Hematopoietic multipotent progenitor cell treated with erythropoietin and hydrocortisone succinate and interleukin-3 and kit ligand, for 8 days (in vitro differentiated cells): Measurements from ENCODE around the gene ZNF26.
"Not testable (repeated sequence)": the region's sequence is repeated elsewhere in the genome, so short reads cannot be mapped to it uniquely, and the experiment has no call there.

Source experiments
- DNase-seq: peaks from one replicate; pipeline ENCODE4 v3.0.0-alpha.2; 2015

The ZNF26 gene, protein sequence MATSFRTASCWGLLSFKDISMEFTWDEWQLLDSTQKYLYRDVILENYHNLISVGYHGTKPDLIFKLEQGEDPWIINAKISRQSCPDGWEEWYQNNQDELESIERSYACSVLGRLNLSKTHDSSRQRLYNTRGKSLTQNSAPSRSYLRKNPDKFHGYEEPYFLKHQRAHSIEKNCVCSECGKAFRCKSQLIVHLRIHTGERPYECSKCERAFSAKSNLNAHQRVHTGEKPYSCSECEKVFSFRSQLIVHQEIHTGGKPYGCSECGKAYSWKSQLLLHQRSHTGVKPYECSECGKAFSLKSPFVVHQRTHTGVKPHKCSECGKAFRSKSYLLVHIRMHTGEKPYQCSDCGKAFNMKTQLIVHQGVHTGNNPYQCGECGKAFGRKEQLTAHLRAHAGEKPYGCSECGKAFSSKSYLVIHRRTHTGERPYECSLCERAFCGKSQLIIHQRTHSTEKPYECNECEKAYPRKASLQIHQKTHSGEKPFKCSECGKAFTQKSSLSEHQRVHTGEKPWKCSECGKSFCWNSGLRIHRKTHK

DNA sequence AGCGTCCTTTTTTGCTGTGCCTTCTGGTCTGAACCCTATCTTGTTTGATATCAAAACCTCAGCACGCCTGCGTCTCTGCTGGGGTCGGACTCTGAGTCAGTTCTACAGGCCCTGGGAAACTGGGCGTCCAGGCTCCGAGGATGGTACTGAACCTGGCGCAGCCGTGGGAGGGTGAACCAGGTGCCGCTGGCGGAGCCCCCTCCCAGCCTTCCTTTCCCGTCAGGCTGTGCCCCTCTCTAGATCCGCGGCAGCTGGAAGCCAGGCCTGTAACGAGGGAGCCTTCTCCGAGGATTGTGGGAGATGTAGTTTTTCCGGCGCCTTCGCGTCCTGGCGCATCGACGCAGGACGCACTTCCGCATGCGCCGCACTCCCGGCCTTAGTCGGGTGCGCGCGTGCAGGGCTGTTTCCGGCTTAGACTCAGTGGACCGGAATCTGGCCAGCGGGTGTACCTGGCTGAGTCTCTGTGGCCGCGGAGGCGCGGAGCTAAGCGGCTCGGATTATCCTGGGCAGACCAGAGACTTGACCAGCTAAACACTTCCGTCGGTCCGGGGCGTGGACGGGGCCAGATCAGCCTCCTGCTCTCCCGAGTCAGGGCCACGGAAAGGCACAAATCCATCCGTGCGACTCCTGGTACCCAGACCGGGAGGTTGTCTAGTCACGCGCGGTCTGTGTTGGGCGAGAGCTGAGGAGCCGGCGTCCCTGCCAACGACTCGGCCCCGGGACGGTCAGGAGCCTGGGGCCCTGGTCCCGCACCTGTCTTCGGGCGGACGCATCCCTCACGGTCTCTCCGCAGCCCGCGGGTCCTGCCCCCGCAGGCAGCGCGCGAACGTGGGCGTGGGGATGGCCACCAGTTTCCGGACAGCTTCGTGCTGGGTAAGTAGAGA is at the start of gene ZNF26:
TSS of gene ZNF26 (plus strand) at position 367 of the 884 bp plus-strand sequence. CDS start at position 841, 474 bp downstream.
- peak; percentile 93 for DNase-seq

DNA sequence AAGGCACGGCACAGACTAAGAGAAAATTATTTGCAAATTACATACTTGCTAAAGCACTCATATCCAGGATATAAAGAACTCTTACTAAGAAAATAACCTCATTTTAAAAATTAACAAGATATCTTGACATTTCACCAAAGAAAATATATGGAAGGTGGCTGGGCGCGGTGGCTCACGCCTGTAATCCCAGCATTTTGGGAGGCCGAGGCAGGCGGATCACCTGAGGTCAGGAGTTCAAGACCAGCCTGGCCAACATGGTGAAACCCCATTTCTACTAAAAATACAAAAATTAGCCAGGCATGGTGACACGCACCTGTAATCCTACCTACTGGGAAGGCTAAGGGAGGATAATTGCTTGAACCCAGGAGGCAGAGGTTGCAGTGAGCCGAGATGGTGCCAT is 49.2 kb upstream of the ZNF26 start:
- not testable (repeated sequence) for DNase-seq

DNA sequence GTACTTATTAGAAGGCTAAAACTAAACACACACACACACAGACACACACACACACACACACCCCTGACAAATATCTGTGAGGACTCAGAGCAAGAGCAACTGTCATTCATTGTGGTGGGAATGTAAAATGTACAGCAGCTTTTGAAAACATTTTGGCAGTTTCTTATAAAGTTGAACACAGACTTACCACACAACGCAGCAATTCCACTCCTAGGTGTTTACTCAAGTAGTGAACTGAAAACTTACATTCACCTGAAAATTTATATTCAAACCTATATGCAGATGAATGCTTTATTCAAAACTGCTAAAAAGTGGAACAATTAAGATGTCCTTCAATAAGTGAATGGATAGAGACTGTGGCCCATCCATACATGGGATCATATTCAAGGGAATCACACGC is 48.7 kb upstream of the ZNF26 start:
- DNase-seq: no peak

DNA sequence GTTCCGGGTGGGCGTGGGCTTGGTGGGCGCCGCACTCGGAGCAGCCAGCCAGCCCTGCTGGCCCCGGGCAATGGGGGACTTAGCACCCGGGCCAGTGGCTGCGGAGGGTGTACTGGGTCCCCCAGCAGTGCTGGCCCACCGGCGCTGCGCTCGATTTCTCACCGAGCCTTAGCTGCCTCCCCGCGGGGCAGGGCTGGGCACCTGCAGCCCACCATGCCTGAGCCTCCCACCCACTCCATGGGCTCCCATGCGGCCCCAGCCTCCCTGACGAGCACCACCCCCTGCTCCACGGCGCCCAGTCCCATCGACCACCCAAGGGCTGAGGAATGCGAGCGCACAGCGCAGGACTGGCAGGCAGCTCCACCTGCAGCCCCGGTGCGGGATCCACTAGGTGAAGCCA is 47.4 kb upstream of the ZNF26 start:
- DNase-seq: not testable (repeated sequence)

DNA sequence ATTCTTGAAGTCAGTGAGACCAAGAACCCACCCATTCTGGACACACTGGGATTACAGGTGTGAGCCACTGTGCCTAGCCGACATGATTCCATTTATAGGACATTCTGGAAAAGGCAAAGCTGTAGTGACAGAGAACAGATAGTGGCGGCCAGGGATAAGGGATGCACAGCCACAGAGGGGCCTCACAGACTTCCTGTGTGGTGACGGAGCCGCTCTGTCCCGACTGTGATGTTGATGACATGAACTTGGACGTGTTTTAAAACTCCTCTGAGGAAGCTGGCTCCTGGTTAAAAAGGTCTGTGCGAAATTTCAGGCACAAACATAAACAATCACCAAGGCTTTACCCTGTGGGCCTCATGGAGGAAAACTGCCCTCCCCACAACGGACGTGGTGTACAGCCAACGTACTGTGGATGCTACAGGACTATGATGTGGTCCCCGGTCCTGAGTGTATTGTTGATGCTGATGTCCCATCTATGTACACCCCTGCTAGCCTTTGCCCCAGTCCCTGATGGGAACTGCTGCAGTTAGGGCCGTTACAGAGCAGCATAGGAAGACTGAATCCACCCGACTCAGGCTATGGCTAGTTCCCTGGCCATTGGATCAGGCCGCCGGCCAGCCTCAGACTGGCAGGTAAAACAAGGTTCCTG is 46.0 kb upstream of the ZNF26 start:
- no peak for DNase-seq

DNA sequence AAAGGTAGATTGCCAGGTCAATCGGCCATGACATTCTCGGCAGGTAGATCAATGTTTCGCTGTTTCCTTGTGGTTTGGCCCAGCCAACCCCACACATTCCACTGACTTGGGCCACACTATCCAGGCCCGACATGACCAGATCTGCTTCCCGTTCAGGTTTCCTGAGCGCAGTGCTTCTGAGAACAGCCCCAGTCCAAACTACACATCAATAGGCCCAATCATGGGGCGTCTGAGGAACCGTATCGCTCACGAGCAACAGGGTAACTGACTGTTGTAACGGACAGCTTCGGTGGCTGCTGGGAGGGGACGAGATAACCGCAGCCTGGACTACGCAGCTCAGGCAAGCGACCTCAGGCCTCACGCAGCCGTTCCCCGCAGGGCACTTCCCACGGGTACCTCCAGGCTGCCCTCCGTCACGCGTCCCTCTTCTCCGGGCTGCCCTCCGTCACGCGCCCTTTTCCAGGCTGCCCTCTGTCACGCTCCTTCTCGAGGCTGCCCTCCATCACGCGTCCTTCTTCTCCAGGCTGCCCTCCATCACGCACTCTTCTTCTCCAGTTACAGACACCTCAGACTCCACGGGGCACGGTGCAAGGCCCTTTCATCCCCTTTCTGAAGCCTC is 44.7 kb upstream of the ZNF26 start:
- DNase-seq: no peak

DNA sequence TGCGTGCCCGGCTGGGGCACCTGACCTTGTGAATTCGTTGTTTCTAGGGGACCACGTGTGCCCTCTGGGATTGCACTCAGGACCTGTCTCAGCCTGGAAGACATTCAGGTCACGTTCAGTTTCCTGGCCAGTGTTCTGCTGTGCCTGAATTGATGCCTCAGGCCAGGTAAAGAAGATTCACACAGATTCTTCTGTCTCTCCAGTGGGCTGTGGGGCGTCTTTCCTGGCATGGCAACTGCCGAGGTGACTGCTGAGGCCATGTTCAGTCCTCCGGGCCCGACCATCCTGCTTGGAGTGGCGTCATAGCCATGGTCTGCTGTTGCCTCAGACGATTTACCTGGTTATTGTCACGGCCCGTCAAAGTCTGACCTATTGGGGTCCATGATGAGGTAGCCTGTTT is 43.6 kb upstream of the ZNF26 start:
- DNase-seq: no peak

DNA sequence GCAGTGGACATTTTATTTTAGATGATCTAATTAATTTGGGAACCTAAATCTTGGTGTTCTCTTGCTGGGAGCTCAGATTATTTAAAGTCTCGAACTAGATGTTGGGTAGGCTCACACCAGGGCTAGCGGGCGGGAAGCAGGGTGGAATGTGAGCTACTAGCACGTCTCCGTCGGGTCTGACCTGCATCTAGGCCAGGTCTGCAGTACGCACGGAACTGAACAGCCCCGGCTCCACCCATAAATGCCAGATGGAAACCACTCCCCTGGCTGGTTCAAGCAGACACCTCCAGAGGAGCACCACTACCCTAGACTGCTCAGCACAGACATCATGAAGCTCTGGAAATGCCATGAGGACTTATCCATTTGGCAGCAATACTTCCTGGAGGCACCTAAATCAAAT is 40.4 kb upstream of the ZNF26 start:
- no peak for DNase-seq

DNA sequence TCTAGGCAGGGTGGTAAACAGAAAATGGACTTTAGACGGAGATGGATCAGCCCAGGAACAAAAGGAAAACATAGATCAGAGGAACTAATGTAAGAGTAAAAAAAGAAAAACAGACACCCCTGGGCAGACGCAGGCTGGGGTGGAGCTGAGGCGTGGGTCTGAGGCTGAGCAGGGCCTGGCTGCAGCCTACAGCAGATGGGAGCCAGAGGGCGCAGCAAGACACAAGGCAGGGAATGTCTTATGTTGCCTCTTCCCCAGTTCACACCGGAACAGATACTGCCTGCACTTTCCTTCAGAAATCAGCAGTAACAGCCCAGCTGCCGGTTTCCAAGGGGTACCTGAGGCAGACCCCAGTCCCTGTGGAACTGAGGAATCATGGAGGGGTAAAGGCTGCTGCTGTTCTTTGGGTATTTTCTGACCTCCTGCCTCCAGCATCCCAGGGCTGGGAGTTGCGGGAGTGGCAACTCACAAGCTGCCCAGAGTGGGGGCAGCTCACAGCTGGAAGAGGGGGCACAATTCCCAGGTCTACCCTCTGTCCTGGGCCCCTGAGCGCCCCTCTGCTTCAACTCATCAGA is 39.8 kb upstream of the ZNF26 start:
- DNase-seq: no peak

DNA sequence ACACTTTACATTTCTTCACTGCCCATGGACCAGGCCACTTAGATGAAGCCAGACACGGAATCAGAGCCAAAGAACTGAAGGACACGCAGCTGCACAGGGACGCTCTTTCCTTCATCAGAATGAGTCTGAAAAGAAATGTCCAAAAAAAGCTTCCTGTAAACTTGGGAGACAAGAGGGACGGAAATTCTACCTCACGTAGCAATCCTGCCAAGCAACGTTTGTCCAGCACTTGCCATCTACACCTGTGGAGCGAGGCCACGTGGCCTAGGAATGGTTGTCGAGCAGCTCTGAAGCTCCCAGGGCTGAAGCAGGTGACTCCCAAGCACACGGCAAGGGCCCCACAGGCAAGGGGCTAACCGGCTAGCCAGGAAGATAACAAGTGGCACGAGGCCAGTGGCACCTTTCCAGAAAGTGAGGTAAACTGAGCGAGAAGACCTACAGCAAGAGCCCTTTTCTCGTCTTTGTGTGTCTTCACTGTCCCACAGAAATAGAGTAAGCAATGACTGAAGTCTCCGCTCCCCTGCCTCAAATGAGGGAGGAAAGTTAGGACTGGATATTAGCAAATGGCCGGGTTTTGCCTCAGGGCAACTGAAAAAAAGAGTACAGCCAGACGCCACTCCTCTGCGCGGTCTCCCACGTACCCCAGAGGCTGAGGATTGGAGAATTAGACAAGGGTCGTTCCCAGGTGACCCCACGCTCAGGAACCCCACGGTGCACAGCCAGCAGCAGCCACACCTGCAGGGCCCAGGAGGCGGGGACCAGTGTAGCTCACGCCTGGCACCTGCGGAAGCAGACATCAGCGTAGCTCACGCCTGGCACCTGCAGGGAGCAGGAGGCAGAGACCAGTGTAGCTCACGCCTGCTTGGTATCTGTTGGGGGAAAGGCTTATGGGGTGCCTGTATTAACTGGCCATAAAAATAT is 37.8 kb upstream of the ZNF26 start:
- DNase-seq: no peak

DNA sequence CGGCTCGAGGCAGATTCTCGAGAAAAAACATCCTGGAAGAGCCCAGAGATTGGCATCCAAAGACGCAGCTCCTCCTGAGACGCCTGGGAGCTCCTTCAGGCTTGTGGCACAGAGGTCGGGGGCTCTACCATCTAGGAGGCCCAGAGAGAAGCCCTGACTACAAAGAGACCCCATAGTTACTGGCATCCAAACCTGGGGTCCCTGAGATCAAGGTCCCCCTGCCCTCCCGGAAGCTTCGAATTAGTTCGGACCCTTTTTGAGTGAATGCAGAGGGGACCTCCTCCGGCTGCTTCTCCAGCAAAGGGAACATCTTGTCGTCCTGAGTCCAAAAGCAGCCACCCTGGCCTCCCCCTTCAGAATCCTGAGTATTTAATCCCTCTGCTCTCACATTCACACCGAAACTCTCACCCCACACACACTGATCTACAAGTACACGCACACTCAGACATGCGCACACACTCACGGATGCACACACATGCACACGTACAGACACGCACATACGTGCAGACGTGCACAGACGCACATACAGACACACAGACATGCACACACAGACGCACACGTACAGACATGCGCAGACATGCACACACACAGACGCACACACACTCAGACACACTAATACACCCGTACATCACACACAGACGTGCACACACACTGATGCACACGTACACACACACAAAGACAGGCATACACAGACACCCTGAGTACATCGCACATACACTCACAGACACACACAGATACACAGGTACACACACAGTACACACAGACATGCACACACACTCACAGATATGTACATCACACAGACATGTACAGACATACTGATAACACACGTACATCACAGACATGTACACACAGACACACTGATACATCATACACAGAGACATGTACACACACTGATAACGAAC is 36.0 kb upstream of the ZNF26 start:
- DNase-seq: no peak

DNA sequence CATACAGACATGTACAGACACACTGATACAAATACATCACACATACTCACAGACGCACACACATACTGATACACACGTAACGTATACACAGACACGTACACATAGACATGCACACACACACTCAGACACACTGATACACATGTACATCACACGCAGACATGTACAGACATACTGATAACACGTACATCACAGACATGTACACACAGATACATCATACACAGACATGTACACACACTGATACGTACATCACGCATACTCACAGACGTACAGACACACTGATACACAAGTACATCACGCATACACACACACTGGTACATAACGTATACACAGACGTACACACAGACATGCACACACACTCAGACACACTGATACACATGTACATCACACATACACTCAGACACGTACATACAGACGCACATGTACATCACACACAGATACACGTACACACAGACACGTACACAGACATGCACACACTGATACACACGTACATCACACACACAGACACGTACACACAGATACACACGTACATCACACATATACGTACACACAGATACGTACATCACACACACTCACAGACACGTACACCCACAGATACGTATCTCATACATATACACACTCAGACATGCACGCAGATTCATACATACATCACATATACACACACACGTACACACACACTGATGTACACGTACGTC is 35.2 kb upstream of the ZNF26 start:
- DNase-seq: no peak

DNA sequence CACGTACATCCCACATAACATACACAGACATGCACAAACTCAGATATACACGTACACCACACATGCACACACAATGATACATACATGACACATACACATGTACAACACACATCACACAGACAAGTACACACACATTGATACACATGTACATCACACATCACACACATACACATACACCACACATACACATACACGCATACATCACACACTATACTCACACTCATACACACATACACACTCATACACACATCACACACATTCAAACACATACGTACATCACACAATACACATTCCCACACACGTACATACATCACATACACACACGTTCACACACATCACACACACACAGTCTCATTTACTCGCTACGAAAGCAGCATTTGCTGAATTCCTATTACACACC is 34.5 kb upstream of the ZNF26 start:
- no peak for DNase-seq

DNA sequence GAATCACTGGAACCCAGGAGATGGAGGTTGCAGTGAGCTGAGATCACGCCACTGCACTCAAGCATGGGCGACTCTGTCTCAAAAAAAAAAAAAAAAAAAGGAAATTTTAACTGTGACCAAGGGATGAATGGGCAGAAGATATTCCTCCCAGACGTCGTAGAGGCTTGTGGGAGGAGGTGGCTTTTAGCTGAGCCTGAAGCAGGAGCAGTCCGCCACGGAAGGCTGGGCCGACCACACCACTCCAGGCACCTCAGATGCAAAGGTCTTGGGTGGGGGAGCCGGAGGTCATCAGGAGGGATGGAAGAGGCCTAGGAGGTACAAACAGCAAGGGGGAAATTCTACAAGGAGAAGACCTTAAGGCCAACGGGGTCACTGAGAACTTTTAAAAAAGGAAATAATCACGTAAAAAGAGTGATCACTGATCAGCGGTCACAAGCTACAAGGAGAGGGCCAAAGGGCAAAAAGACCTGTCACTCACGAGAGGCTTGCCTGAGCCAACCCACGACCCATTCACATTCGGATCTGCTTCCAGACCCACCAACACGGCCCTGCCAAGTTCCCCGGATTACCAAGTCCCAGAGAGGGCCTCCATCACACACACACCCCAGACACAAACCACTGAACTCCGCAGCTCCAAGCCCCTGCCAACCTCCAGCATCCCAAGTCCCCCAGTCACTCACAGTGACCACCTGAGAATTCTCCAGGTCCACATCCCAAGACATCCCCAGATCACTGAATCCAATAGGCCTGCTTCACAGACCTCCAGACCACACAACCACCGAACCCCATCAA is 33.6 kb upstream of the ZNF26 start:
- no peak for DNase-seq

DNA sequence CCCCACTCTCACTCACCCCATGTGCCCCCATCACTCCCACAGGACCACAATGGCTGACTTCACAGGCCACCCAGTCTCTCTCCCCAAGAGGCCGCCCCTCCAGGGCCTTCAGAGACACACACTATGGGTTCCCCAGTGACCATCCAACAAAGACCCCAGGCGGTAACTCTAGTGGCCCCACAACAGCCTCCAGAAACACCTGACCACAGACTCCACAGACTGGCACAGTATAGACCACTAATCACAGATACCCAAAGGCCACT is 33.1 kb upstream of the ZNF26 start:
- DNase-seq: no peak

DNA sequence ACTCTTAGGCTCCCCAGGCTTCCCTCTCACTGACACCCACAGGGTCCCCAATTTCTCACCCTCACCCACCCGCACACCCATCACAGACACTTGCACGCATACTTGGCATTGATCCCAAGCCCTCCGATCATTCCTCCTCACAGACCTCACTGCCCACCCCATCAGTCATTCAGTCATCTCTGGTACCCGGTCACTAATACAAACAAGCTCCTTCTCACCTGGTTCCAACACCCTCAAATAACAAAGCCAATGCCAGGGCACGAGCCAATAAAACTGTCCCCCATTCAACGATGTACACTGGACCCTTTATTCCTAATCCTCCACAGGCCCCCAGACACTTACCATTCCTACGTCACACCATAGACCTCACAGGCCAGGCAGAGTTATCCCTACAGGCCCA is 32.4 kb upstream of the ZNF26 start:
- no peak for DNase-seq

DNA sequence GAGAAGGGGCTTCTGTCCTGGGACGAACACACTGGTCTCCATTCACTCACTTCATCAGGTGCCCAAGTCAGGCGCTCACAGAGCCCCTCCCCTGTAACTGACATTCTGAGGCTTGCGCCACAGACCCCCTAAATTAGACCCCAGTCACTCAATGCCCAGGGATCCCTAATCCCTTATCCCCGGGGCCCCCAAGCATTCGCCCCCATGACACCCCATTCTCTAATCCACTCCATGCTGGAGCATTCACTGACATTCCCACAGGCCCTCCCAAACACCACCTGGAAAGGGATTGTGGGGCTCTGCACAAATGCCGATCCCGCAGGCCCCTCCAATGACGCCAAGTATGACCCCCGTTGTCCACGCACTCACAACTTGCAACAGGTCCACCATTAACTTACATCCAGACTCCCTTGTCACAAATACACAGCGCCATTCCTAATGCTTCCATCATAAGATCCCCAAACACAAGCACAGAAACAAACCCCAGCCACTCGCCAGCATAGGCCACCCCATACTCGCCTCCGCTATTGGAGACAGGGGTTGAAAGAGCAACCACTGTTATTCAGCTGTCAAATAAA is 31.6 kb upstream of the ZNF26 start:
- no peak for DNase-seq
